ENCODE data around the gene RASL10B. TPM values are rescaled to one million over a fixed set of nuclear protein-coding genes. Genes with fewer than 3 reads are reported as not detected.

RASL10B gene
- total and polyA plus RNA-seq, 2 donors (not counting 1 experiment from before 2014, with no cell fraction given) = 0.78 to 1.5 TPM

GRCh38 chr17:35729405-35729833, 2.0 kb upstream of the RASL10B start:
- H4K20me1 ChIP-seq (ENCODE audit: control insufficient read depth, extremely low read depth, insufficient read depth, low read length) = no peaks in the 10 kb centered on the region
- H3K4me3 ChIP-seq (replicated peaks in 1 of 4; ENCODE audit: control extremely low read depth in 1 of 4, insufficient read depth in 1 of 4, low read depth in 3 of 4, low read length in 4 of 4) = no peak overlapping the region
- TF ChIP-seq EZH2 (IDR thresholded peaks at IDR 0.05; ENCODE audit: low read length, missing control alignments) (no peak), CTCF (conservative IDR thresholded peaks at IDR 0.05 in 1 of 2, IDR thresholded peaks at IDR 0.05 in 1 of 2; ENCODE audit: low read depth in 1 of 2, low read length in 2 of 2) (no peak)
- peaks cover 4% of the 10 kb centered on the region for H3K27me3 ChIP-seq (ENCODE audit: control insufficient read depth, insufficient read depth, low read length)
- H3K9me3 ChIP-seq (ENCODE audit: control insufficient read depth, insufficient read depth, low read depth, low read length) = no peaks in the 10 kb centered on the region
- H3K4me1 ChIP-seq (ENCODE audit: control insufficient read depth, extremely low read depth, insufficient read depth, low read length) = peaks cover 8% of the 10 kb centered on the region
- H2AFZ ChIP-seq (ENCODE audit: low read length) = no peak overlapping the region
- no peak for DNase-seq (ENCODE audit: low read depth in 2 of 2)
- H3K79me2 ChIP-seq (ENCODE audit: control insufficient read depth, insufficient read depth, low read length) = no peaks in the 10 kb centered on the region
- H3K36me3 ChIP-seq (ENCODE audit: control insufficient read depth, insufficient read depth, low read length) = peaks cover 6% of the 10 kb centered on the region
- no peak overlapping the region for H3K27ac ChIP-seq (ENCODE audit: insufficient read depth, low read length)
- H3K4me2 ChIP-seq (ENCODE audit: extremely low read depth, insufficient read depth, low read length) = no peak overlapping the region
- H3K9ac ChIP-seq (ENCODE audit: insufficient read depth, low read length) = no peak overlapping the region

GRCh38 chr17:35730400-35731005, 936 bp upstream of the RASL10B start:
- Histone ChIP-seq H3K9ac (ENCODE audit: insufficient read depth, low read length) (no peak overlapping the region), H3K4me2 (ENCODE audit: extremely low read depth, insufficient read depth, low read length) (no peak overlapping the region), H3K27ac (ENCODE audit: insufficient read depth, low read length) (no peak overlapping the region), H3K27me3 (ENCODE audit: control insufficient read depth, insufficient read depth, low read length) (peaks cover 4% of the 10 kb centered on the region), H3K79me2 (ENCODE audit: control insufficient read depth, insufficient read depth, low read length) (no peaks in the 10 kb centered on the region), H2AFZ (ENCODE audit: low read length) (no peak overlapping the region), H3K36me3 (ENCODE audit: control insufficient read depth, insufficient read depth, low read length) (peaks cover 2% of the 10 kb centered on the region), H4K20me1 (ENCODE audit: control insufficient read depth, extremely low read depth, insufficient read depth, low read length) (no peaks in the 10 kb centered on the region), H3K9me3 (ENCODE audit: control insufficient read depth, insufficient read depth, low read depth, low read length) (no peaks in the 10 kb centered on the region), H3K4me3 (replicated peaks in 1 of 4; ENCODE audit: control extremely low read depth in 1 of 4, insufficient read depth in 1 of 4, low read depth in 3 of 4, low read length in 4 of 4) (no peak overlapping the region), H3K4me1 (ENCODE audit: control insufficient read depth, extremely low read depth, insufficient read depth, low read length) (peaks cover 5% of the 10 kb centered on the region)
- no peak for DNase-seq (ENCODE audit: low read depth in 2 of 2)
- TF ChIP-seq CTCF (conservative IDR thresholded peaks at IDR 0.05 in 1 of 2, IDR thresholded peaks at IDR 0.05 in 1 of 2; ENCODE audit: low read depth in 1 of 2, low read length in 2 of 2) = no peak
- TF ChIP-seq EZH2 (IDR thresholded peaks at IDR 0.05; ENCODE audit: low read length, missing control alignments) = no peak

GRCh38 chr17:35731917-35732805, 722 bp downstream of the RASL10B start:
- H3K9ac ChIP-seq (ENCODE audit: insufficient read depth, low read length) = no peak overlapping the region
- TF ChIP-seq EZH2 (IDR thresholded peaks at IDR 0.05; ENCODE audit: low read length, missing control alignments) (peak; percentile 74), CTCF (conservative IDR thresholded peaks at IDR 0.05 in 1 of 2, IDR thresholded peaks at IDR 0.05 in 1 of 2; ENCODE audit: low read depth in 1 of 2, low read length in 2 of 2) (no peak)
- peaks cover 2% of the 10 kb centered on the region for H3K36me3 ChIP-seq (ENCODE audit: control insufficient read depth, insufficient read depth, low read length)
- no peaks in the 10 kb centered on the region for H3K9me3 ChIP-seq (ENCODE audit: control insufficient read depth, insufficient read depth, low read depth, low read length)
- H4K20me1 ChIP-seq (ENCODE audit: control insufficient read depth, extremely low read depth, insufficient read depth, low read length) = no peaks in the 10 kb centered on the region
- peaks cover 4% of the 10 kb centered on the region for H3K27me3 ChIP-seq (ENCODE audit: control insufficient read depth, insufficient read depth, low read length)
- no peaks in the 10 kb centered on the region for H3K79me2 ChIP-seq (ENCODE audit: control insufficient read depth, insufficient read depth, low read length)
- no peak overlapping the region for H3K4me2 ChIP-seq (ENCODE audit: extremely low read depth, insufficient read depth, low read length)
- H3K4me3 ChIP-seq (replicated peaks in 1 of 4; ENCODE audit: control extremely low read depth in 1 of 4, insufficient read depth in 1 of 4, low read depth in 3 of 4, low read length in 4 of 4) = peak overlapping the region in 3 of 4 experiments; percentile 11 to 69 (median 60)
- DNase-seq (ENCODE audit: low read depth in 2 of 2) = no peak
- no peaks in the 10 kb centered on the region for H3K4me1 ChIP-seq (ENCODE audit: control insufficient read depth, extremely low read depth, insufficient read depth, low read length)
- H3K27ac ChIP-seq (ENCODE audit: insufficient read depth, low read length) = no peak overlapping the region
- no peak overlapping the region for H2AFZ ChIP-seq (ENCODE audit: low read length)
